Caco-2 (cell line): ENCODE results near the gene IL12A. TPM values are rescaled to one million over a fixed set of nuclear protein-coding genes. Genes with fewer than 3 reads are reported as not detected.
A peak's percentile ranks its signal among the peaks of the same experiment; 100 is the strongest.

Source experiments
- BruUV-seq: library from RNA; stranded (reverse); fragments of 400-500 nt; replicated peaks from 2 replicates; lab custom pipeline; 2021; lab: Mats Ljungman, UMichigan
- CTCF ChIA-PET: fragments of 300-600 bp; sonication (Branson Sonifier 250); formaldehyde crosslinking; loops from one replicate; lab custom pipeline; 2022; ENCODE audit warnings: antibody characterized with exemption; lab: Charles Lee
- POLR2A ChIA-PET: fragments of 300-600 bp; sonication (Branson Sonifier 250); formaldehyde crosslinking; loops from one replicate; lab custom pipeline; 2022; ENCODE audit warnings: antibody characterized with exemption; lab: Charles Lee
- DNase-seq, 2 experiments: peaks; one replicate each; pipeline versions ENCODE4 v3.0.0 to v3.0.0-alpha.2; 2020 to 2022
- H3K27me3 ChIP-seq: replicated peaks from 2 replicates; pipeline ENCODE4 v1.6.0; 2011; ENCODE audit warnings: low read length; ENCODE audit not compliant: control insufficient read depth, insufficient read depth
- H3K36me3 ChIP-seq: 2 replicates; pipeline ENCODE4 v1.5.1; 2011; ENCODE audit warnings: low read length; ENCODE audit not compliant: control insufficient read depth, insufficient read depth
- H3K4me1 ChIP-seq: fragments of 250-450 bp; sonication (Bioruptor Pico); 2 replicates; pipeline ENCODE4 v1.5.1; 2020; ENCODE audit warnings: mild to moderate bottlenecking
- H3K4me3 ChIP-seq: 2 replicates; pipeline ENCODE4 v1.5.1; 2011; ENCODE audit warnings: low read depth, mild to moderate bottlenecking, control low read depth, low read length
- H3K9me3 ChIP-seq: fragments of 250-450 bp; sonication (Bioruptor Pico); 2 replicates; pipeline ENCODE4 v1.5.1; 2020; ENCODE audit warnings: mild to moderate bottlenecking, moderate library complexity
- H3K27ac Mint-ChIP-seq: one replicate; pipeline ENCODE4 v1.8.0; 2022; ENCODE audit warnings: mixed read lengths; ENCODE audit not compliant: unreplicated experiment
- H3K27me3 Mint-ChIP-seq: one replicate; pipeline ENCODE4 v1.8.0; 2022; ENCODE audit warnings: mixed read lengths; ENCODE audit not compliant: insufficient read depth, unreplicated experiment
- H3K36me3 Mint-ChIP-seq: one replicate; pipeline ENCODE4 v1.8.0; 2022; ENCODE audit warnings: mild to moderate bottlenecking, mixed read lengths; ENCODE audit not compliant: insufficient read depth, unreplicated experiment
- H3K4me1 Mint-ChIP-seq: one replicate; pipeline ENCODE4 v1.8.0; 2022; ENCODE audit warnings: low read depth, mixed read lengths; ENCODE audit not compliant: unreplicated experiment
- H3K4me3 Mint-ChIP-seq: one replicate; pipeline ENCODE4 v1.8.0; 2022; ENCODE audit warnings: mild to moderate bottlenecking, moderate library complexity, mixed read lengths; ENCODE audit not compliant: unreplicated experiment
- H3K9me3 Mint-ChIP-seq: one replicate; pipeline ENCODE4 v1.8.0; 2022; ENCODE audit warnings: mixed read lengths; ENCODE audit not compliant: unreplicated experiment
- intact Hi-C: fragments of 100-400 bp; cut with micrococcal nuclease; formaldehyde crosslinking; loops from one replicate; pipeline ENCODE4 v1.10.0; 2022; ENCODE audit not compliant: unreplicated experiment
- total RNA-seq: library from RNA; stranded (reverse); gene quantifications from 2 replicates; pipeline ENCODE4 v1.2.3, GENCODE V29; 2022
- TF ChIP-seq, protein P1 (sequence below), 2 experiments: fragments of 200-600 bp in 1 of 2; IDR thresholded peaks; 1 replicate in 1 of 2; 2 replicates in 1 of 2; pipeline versions ENCODE4 v1.5.1 to v1.8.0; 2011 to 2022; ENCODE audit warnings: antibody characterized with exemption in 1 of 2, control low read depth in 1 of 2, inconsistent platforms in 1 of 2, low read depth in 1 of 2, low read length in 1 of 2, mild to moderate bottlenecking in 1 of 2, moderate library complexity in 1 of 2; ENCODE audit not compliant: insufficient read depth in 1 of 2, severe bottlenecking in 1 of 2, unreplicated experiment in 1 of 2

Gene IL12A
- total RNA-seq, 1 experiment from 2014 or later = 0.95 TPM

DNA sequence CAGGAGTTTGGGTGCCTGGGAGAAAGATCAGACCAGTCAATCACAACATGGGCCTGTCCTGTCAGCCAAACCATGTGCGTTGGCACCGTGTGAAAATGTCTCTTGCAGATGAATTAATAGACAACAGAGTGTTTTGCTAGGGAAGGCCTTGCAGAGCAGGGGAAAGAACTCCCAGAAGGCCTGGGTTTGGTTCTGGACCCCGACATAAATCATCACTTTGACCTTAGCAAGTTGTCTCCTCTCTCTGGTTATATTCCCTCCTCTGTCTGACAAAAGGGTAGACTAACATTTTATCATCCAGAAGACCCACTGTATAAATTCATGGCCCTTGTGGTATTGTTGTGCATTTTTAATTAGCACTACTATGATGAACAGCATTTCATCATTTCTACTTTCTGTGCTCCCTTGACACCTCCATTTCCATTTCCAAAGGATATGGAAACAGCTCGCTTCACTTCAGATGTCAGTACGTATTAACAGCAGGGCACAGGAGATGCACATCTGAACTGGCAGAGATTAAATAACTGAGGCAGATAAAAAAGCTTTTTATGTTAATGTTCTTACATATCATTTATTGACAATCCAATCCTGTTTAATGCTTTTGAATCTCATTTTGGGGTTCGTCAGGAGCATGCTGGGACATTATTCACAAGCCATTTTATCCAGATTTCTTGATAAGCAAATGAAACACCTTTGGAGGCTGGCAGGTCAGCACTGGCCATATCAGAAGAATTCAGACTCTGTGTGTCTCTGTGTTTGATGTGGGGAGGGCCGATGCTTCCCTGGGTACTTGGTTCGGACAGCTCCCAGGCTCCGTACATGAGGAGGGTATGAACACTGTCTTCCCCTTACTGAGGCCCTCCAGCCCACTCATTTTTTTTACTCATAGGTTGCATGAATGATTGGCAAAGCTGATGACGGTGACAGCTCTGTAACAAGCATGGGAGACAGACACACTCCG, 28.2 kb upstream of the IL12A start:
- no peak overlapping the region for H3K27ac Mint-ChIP-seq
- no peak overlapping the region for H3K4me3 ChIP-seq
- CTCF ChIA-PET = no interaction called here
- no peaks in the 10 kb centered on the region for H3K36me3 Mint-ChIP-seq
- H3K4me1 ChIP-seq = peaks cover 7% of the 10 kb centered on the region; the same call in 1 of the 2 replicates
- H3K4me3 Mint-ChIP-seq = no peak overlapping the region
- H3K27me3 ChIP-seq = no peaks in the 10 kb centered on the region
- peaks cover 15% of the 10 kb centered on the region for H3K4me1 Mint-ChIP-seq
- H3K9me3 ChIP-seq = no peaks in the 10 kb centered on the region
- POLR2A ChIA-PET = interaction anchor here (0.6 kb wide), 1 partner anchor 117 kb away, joined by 3 read pairs; no protein-coding TSS in a partner anchor
- no TSS peak for BruUV-seq
- no peak for DNase-seq
- H3K27me3 Mint-ChIP-seq = peaks cover 4% of the 10 kb centered on the region
- no peaks in the 10 kb centered on the region for H3K36me3 ChIP-seq
- no peaks in the 10 kb centered on the region for H3K9me3 Mint-ChIP-seq
- intact Hi-C loops = no loop called here
- TF ChIP-seq, protein P1, sequence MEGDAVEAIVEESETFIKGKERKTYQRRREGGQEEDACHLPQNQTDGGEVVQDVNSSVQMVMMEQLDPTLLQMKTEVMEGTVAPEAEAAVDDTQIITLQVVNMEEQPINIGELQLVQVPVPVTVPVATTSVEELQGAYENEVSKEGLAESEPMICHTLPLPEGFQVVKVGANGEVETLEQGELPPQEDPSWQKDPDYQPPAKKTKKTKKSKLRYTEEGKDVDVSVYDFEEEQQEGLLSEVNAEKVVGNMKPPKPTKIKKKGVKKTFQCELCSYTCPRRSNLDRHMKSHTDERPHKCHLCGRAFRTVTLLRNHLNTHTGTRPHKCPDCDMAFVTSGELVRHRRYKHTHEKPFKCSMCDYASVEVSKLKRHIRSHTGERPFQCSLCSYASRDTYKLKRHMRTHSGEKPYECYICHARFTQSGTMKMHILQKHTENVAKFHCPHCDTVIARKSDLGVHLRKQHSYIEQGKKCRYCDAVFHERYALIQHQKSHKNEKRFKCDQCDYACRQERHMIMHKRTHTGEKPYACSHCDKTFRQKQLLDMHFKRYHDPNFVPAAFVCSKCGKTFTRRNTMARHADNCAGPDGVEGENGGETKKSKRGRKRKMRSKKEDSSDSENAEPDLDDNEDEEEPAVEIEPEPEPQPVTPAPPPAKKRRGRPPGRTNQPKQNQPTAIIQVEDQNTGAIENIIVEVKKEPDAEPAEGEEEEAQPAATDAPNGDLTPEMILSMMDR (IDR thresholded peaks at IDR 0.05; ENCODE audit: insufficient read depth in 1 of 2, low read depth in 1 of 2, low read length in 1 of 2, severe bottlenecking in 1 of 2, unreplicated experiment in 1 of 2) = no peak

DNA sequence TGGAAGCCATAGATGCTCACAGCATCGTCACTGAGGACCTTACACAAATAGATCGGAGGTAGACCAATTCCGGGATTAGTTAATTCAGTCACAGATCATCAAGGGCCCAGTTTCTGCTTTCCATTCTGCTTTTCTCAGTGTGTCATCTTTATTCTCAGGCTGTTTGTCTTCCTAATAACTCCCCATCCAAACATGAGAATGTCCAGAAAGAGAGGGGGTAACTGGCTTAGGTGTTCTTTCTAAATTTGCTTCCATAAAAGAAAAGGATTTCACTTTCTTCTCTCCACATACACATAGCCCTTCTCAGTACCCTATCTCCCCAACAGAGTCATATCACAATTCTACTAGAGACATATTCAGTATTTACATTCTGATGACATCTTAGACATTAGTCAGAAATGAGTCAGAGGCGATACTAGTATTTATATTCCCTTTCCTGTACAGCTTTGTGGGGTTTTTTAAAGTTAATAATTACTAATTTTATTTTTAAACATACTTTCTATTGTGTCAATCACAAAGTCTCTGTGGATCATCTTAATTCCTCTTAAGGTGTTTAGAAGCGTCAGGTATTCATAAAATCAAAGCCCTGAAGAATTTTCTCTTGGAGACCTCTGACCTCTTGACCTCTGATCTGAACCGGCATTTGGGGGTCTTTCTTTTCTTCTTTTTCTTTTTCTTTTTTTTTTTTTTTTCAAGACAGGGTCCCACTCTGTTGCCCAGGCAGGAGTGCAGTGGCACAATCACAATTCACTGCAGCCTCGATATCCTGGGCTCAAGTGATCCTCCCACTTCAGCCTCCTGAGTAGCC, 24.3 kb upstream of the IL12A start:
- Mint-ChIP-seq H3K27ac (peak overlapping the region; percentile 76), H3K4me1 (peaks cover 15% of the 10 kb centered on the region), H3K9me3 (peaks cover 10% of the 10 kb centered on the region), H3K27me3 (no peaks in the 10 kb centered on the region), H3K36me3 (no peaks in the 10 kb centered on the region), H3K4me3 (no peak overlapping the region)
- intact Hi-C loops = no loop called here
- H3K27me3 ChIP-seq = no peaks in the 10 kb centered on the region
- no peaks in the 10 kb centered on the region for H3K36me3 ChIP-seq
- H3K4me1 ChIP-seq = peaks cover 7% of the 10 kb centered on the region; the same call in 1 of the 2 replicates
- no peak overlapping the region for H3K4me3 ChIP-seq
- POLR2A ChIA-PET = no interaction called here
- BruUV-seq = no TSS peak
- TF ChIP-seq, protein P1 (IDR thresholded peaks at IDR 0.05; ENCODE audit: insufficient read depth in 1 of 2, low read depth in 1 of 2, low read length in 1 of 2, severe bottlenecking in 1 of 2, unreplicated experiment in 1 of 2) = no peak
- H3K9me3 ChIP-seq = no peaks in the 10 kb centered on the region
- no peak for DNase-seq
- CTCF ChIA-PET = interaction anchor here (0.7 kb wide), 1 partner anchor 240 kb away, joined by 3 read pairs; no protein-coding TSS in a partner anchor

DNA sequence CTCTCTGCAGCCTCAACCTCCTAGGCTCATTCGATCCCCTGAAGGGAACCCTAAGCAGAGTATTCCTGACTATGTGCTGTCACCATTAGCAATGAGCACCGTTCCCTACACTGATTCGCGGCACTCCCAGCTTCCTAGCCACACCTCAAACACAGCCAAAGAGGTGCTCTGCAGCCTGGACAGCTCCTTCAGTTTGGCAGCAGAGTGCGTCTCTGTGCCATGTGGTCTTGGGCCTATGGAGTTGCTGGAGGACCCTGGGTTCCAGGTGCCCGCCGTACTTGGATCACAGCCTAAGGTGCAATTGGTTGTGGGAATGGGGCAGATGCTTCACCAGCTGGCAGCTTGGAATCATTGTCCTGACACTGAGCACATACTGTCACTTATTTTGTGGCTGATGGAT, 17.3 kb upstream of the IL12A start:
- POLR2A ChIA-PET = no interaction called here

More for the DNA sequence above, 17.3 kb upstream of the IL12A start:
- CTCF ChIA-PET = no interaction called here
- no peaks in the 10 kb centered on the region for H3K9me3 ChIP-seq
- TF ChIP-seq, protein P1 (IDR thresholded peaks at IDR 0.05; ENCODE audit: insufficient read depth in 1 of 2, low read depth in 1 of 2, low read length in 1 of 2, severe bottlenecking in 1 of 2, unreplicated experiment in 1 of 2) = no peak
- DNase-seq = no peak
- no peaks in the 10 kb centered on the region for H3K36me3 Mint-ChIP-seq
- H3K4me3 Mint-ChIP-seq = no peak overlapping the region
- H3K4me1 Mint-ChIP-seq = no peaks in the 10 kb centered on the region
- no peaks in the 10 kb centered on the region for H3K4me1 ChIP-seq
- H3K4me3 ChIP-seq = no peak overlapping the region
- intact Hi-C loops = no loop called here
- H3K36me3 ChIP-seq = no peaks in the 10 kb centered on the region
- BruUV-seq = no TSS peak
- peaks cover 10% of the 10 kb centered on the region for H3K9me3 Mint-ChIP-seq
- H3K27me3 ChIP-seq = no peaks in the 10 kb centered on the region
- no peak overlapping the region for H3K27ac Mint-ChIP-seq
- H3K27me3 Mint-ChIP-seq = no peaks in the 10 kb centered on the region
